PFSK-1 (cell line): ENCODE data around the gene ELMO1.

Source experiments
- FOXP2 ChIP-seq: optimal IDR thresholded peaks from 2 replicates; pipeline ENCODE3; 2011; ENCODE audit warnings: borderline replicate concordance, control low read depth, inconsistent platforms; ENCODE audit not compliant: insufficient read depth; ENCODE audit errors: extremely low read length, extremely low read depth
- POLR2AphosphoS5 ChIP-seq: IDR thresholded peaks from 2 replicates; pipeline ENCODE4 v1.6.1; 2012; ENCODE audit warnings: low read depth, mild to moderate bottlenecking, control low read depth, low read length, moderate library complexity
- REST ChIP-seq, 2 experiments: IDR thresholded peaks; 2 replicates each; pipeline versions ENCODE4 v1.6.1 to v1.8.0; 2011 to 2012; ENCODE audit warnings: low read depth in 2 of 2, low read length in 2 of 2, control low read depth in 1 of 2, inconsistent platforms in 1 of 2, mild to moderate bottlenecking in 1 of 2, moderate library complexity in 1 of 2; ENCODE audit not compliant: insufficient read depth in 1 of 2
- SIN3A ChIP-seq: IDR thresholded peaks from 2 replicates; pipeline ENCODE4 v1.6.1; 2012; ENCODE audit warnings: mild to moderate bottlenecking, low read length, moderate library complexity, borderline replicate concordance; ENCODE audit not compliant: insufficient read depth
- TAF1 ChIP-seq: IDR thresholded peaks from 2 replicates; pipeline ENCODE4 v1.6.1; 2012; ENCODE audit warnings: low read length, control low read depth, borderline replicate concordance; ENCODE audit not compliant: insufficient read depth

ELMO1 gene

GRCh38 chr7:37346761-37347160, 101.9 kb downstream of the ELMO1 start:
- TF ChIP-seq SIN3A (no peak), TAF1 (no peak), REST (IDR thresholded peaks at IDR 0.05; ENCODE audit: insufficient read depth in 1 of 2, low read depth in 2 of 2, low read length in 2 of 2) (no peak), FOXP2 (no peak), POLR2AphosphoS5 (no peak)

GRCh38 chr7:37344886-37345579, 103.6 kb downstream of the ELMO1 start:
- no peak for TF ChIP-seq TAF1

- TF ChIP-seq REST (IDR thresholded peaks at IDR 0.05; ENCODE audit: insufficient read depth in 1 of 2, low read depth in 2 of 2, low read length in 2 of 2) (no peak), POLR2AphosphoS5 (no peak), SIN3A (no peak), FOXP2 (no peak)
These were observed 105.8 kb downstream of the ELMO1 start for GRCh38 chr7:37342688-37343471.

GRCh38 chr7:37342176-37342687, 106.4 kb downstream of the ELMO1 start:
- TF ChIP-seq TAF1 (no peak), FOXP2 (no peak), SIN3A (no peak), POLR2AphosphoS5 (no peak), REST (IDR thresholded peaks at IDR 0.05; ENCODE audit: insufficient read depth in 1 of 2, low read depth in 2 of 2, low read length in 2 of 2) (no peak)

GRCh38 chr7:37341033-37341630, 107.5 kb downstream of the ELMO1 start:
- TF ChIP-seq POLR2AphosphoS5 (no peak), TAF1 (no peak), REST (IDR thresholded peaks at IDR 0.05; ENCODE audit: insufficient read depth in 1 of 2, low read depth in 2 of 2, low read length in 2 of 2) (no peak), FOXP2 (no peak), SIN3A (no peak)
